Activated CD4-positive, alpha-beta memory T cell treated with anti-CD3 and anti-CD28 coated beads, Interleukin-2, amount 10 ng/mL, durations not matched to agents 7 days and 5 days (primary cell): ENCODE results near the gene WIF1. TPM values are rescaled to one million over a fixed set of nuclear protein-coding genes. Genes with fewer than 3 reads are reported as not detected.

Source experiments
- CTCF ChIA-PET: fragments of 350-600 bp; sonication (Branson Sonifier 250); formaldehyde crosslinking; loops from one replicate; lab custom pipeline; 2021; ENCODE audit warnings: antibody characterized with exemption, inconsistent platforms; lab: Charles Lee
- POLR2A ChIA-PET: fragments of 350-600 bp; sonication (Branson Sonifier 250); formaldehyde crosslinking; loops from one replicate; lab custom pipeline; 2021; ENCODE audit warnings: antibody characterized with exemption; lab: Charles Lee
- DNase-seq: peaks from one replicate; pipeline ENCODE4 v3.0.0-alpha.2; 2020
- H3K27ac Mint-ChIP-seq: one replicate; pipeline ENCODE4 v1.8.0; 2021; ENCODE audit warnings: mild to moderate bottlenecking, mixed read lengths
- H3K27me3 Mint-ChIP-seq: one replicate; pipeline ENCODE4 v1.8.0; 2021; ENCODE audit warnings: mixed read lengths
- H3K36me3 Mint-ChIP-seq: one replicate; pipeline ENCODE4 v1.8.0; 2021; ENCODE audit warnings: low read depth, mixed read lengths
- H3K4me1 Mint-ChIP-seq: one replicate; pipeline ENCODE4 v1.8.0; 2021; ENCODE audit warnings: mixed read lengths
- H3K4me3 Mint-ChIP-seq: one replicate; pipeline ENCODE4 v1.8.0; 2021; ENCODE audit warnings: mild to moderate bottlenecking, mixed read lengths
- H3K9me3 Mint-ChIP-seq: one replicate; pipeline ENCODE4 v1.8.0; 2021; ENCODE audit warnings: mixed read lengths
- total RNA-seq, 2 experiments: library from RNA; stranded (reverse); gene quantifications; one replicate each; pipeline ENCODE4 v1.2.3, GENCODE V29; 2021

The WIF1 gene
- total RNA-seq, 2 experiments from 2014 or later, result not detected

DNA sequence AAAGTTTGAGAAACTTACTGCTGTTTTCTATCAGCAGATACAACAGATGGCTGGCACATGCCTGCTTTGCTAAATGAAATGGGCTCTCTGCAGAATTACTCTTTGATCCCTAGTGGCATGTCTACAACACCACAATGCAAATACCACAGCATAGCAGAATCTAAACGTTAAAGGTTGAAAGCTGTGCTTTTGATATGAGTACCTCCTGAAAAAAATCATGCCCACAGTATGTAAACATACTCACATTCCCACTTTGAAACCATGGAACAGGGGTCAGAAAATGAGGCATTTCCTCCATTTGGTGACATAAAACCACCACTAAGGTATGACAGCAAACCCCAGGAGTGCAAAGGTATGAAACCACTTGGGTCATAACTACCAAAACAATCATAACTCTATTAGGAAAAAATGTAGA lies 7.5 kb downstream of the WIF1 start:
- DNase-seq, result no peak
- H3K9me3 Mint-ChIP-seq, result no peaks in the 10 kb centered on the region
- peaks cover 33% of the 10 kb centered on the region for H3K27me3 Mint-ChIP-seq
- ChIA-PET CTCF (no interaction called here), POLR2A (no interaction called here)
- H3K27ac Mint-ChIP-seq, result no peak overlapping the region
- H3K4me1 Mint-ChIP-seq, result no peaks in the 10 kb centered on the region
- H3K36me3 Mint-ChIP-seq, result no peaks in the 10 kb centered on the region
- H3K4me3 Mint-ChIP-seq, result no peak overlapping the region

- Mint-ChIP-seq H3K4me3 (no peak overlapping the region), H3K27ac (no peak overlapping the region), H3K27me3 (peaks cover 15% of the 10 kb centered on the region), H3K4me1 (no peaks in the 10 kb centered on the region), H3K36me3 (no peaks in the 10 kb centered on the region), H3K9me3 (no peaks in the 10 kb centered on the region)
- DNase-seq, result no peak
- ChIA-PET POLR2A (no interaction called here), CTCF (interaction anchor here (0.8 to 1.7 kb wide), 3 partner anchors 16 to 216 kb away, joined by 3 to 8 read pairs (median 3); no protein-coding TSS in a partner anchor)
These were observed 14.2 kb downstream of the WIF1 start for GRCh38 chr12:65106948-65107347.

DNA sequence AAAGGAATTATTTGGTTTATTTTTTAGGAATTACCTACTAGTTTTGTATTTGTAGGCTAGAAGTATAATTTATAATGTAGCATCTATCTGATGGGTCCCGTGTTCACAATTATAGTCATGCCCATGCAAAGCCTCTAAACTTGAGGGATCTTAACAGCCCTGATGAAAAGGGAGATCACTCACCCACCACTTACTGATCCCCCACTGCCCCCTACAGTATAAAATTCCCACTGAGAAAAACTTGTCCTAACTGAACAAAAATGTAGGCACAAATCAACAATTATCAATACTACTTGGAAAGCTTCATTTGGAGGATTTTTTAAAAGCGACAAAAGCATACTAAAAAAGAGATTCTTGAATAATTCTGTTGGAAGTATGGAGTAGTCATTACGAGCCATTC lies 21.0 kb downstream of the WIF1 start:
- H3K36me3 Mint-ChIP-seq, result no peaks in the 10 kb centered on the region
- H3K27me3 Mint-ChIP-seq, result peaks cover 40% of the 10 kb centered on the region
- H3K4me3 Mint-ChIP-seq, result no peak overlapping the region
- ChIA-PET CTCF (no interaction called here), POLR2A (no interaction called here)
- H3K27ac Mint-ChIP-seq, result no peak overlapping the region
- no peaks in the 10 kb centered on the region for H3K9me3 Mint-ChIP-seq
- no peaks in the 10 kb centered on the region for H3K4me1 Mint-ChIP-seq
- DNase-seq, result no peak

GRCh38 chr12:65099182-65099581 lies 21.9 kb downstream of the WIF1 start:
- Mint-ChIP-seq H3K4me3 (no peak overlapping the region), H3K36me3 (no peaks in the 10 kb centered on the region), H3K9me3 (no peaks in the 10 kb centered on the region), H3K27ac (no peak overlapping the region), H3K4me1 (no peaks in the 10 kb centered on the region), H3K27me3 (peaks cover 43% of the 10 kb centered on the region)
- ChIA-PET CTCF (no interaction called here), POLR2A (no interaction called here)
- no peak for DNase-seq

- POLR2A ChIA-PET, result no interaction called here
- Mint-ChIP-seq H3K27ac (no peak overlapping the region), H3K36me3 (no peaks in the 10 kb centered on the region), H3K27me3 (peaks cover 43% of the 10 kb centered on the region), H3K4me3 (no peak overlapping the region), H3K4me1 (no peaks in the 10 kb centered on the region), H3K9me3 (no peaks in the 10 kb centered on the region)
- no peak for DNase-seq
- CTCF ChIA-PET, result no interaction called here
These were observed 22.7 kb downstream of the WIF1 start for GRCh38 chr12:65098364-65098763.

GRCh38 chr12:65094722-65095121 lies 26.4 kb downstream of the WIF1 start:
- POLR2A ChIA-PET, result no interaction called here
- CTCF ChIA-PET, result no interaction called here
- Mint-ChIP-seq H3K36me3 (no peaks in the 10 kb centered on the region), H3K4me3 (no peak overlapping the region), H3K4me1 (no peaks in the 10 kb centered on the region), H3K27ac (no peak overlapping the region), H3K9me3 (no peaks in the 10 kb centered on the region), H3K27me3 (peaks cover 33% of the 10 kb centered on the region)
- no peak for DNase-seq

GRCh38 chr12:65093606-65094005 lies 27.5 kb downstream of the WIF1 start:
- Mint-ChIP-seq H3K9me3 (no peaks in the 10 kb centered on the region), H3K27me3 (peaks cover 24% of the 10 kb centered on the region), H3K4me3 (no peak overlapping the region), H3K4me1 (no peaks in the 10 kb centered on the region), H3K36me3 (no peaks in the 10 kb centered on the region), H3K27ac (no peak overlapping the region)
- CTCF ChIA-PET, result no interaction called here
- DNase-seq, result no peak
- POLR2A ChIA-PET, result no interaction called here

DNA sequence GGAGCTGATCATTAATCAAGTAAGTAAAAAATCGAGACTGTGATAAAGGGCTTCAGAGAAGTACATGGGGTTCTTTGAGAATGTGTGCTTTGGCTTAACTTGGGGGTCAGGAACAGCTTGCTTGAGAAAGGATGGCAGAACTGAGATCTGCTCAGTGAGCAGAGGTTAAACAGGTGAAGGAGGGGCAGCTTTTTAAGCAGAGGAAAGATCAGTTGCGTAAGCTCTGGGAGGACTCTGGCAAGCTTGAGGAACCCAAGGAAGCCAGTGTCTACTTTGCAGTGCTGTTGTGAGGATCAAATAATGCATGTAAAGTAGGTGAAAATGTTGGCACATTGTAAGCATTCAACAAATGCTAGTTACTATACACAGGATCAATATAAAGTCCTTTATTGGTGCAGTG lies 30.6 kb downstream of the WIF1 start:
- Mint-ChIP-seq H3K4me1 (no peaks in the 10 kb centered on the region), H3K9me3 (no peaks in the 10 kb centered on the region), H3K27ac (no peak overlapping the region), H3K36me3 (no peaks in the 10 kb centered on the region), H3K4me3 (no peak overlapping the region), H3K27me3 (peaks cover 11% of the 10 kb centered on the region)
- ChIA-PET CTCF (no interaction called here), POLR2A (no interaction called here)
- DNase-seq, result no peak

GRCh38 chr12:65086236-65086635 lies 34.9 kb downstream of the WIF1 start:
- H3K27me3 Mint-ChIP-seq, result peaks cover 30% of the 10 kb centered on the region
- POLR2A ChIA-PET, result no interaction called here
- DNase-seq, result no peak
- CTCF ChIA-PET, result no interaction called here
- H3K4me3 Mint-ChIP-seq, result no peak overlapping the region
- no peaks in the 10 kb centered on the region for H3K36me3 Mint-ChIP-seq
- H3K9me3 Mint-ChIP-seq, result no peaks in the 10 kb centered on the region
- H3K4me1 Mint-ChIP-seq, result no peaks in the 10 kb centered on the region
- H3K27ac Mint-ChIP-seq, result no peak overlapping the region

GRCh38 chr12:65084579-65084978 lies 36.5 kb downstream of the WIF1 start:
- POLR2A ChIA-PET, result no interaction called here

GRCh38 chr12:65083581-65083980 lies 37.5 kb downstream of the WIF1 start:
- POLR2A ChIA-PET, result no interaction called here
- DNase-seq, result no peak
- Mint-ChIP-seq H3K27me3 (peaks cover 33% of the 10 kb centered on the region), H3K4me3 (no peak overlapping the region), H3K9me3 (no peaks in the 10 kb centered on the region), H3K36me3 (no peaks in the 10 kb centered on the region), H3K4me1 (no peaks in the 10 kb centered on the region), H3K27ac (no peak overlapping the region)
- CTCF ChIA-PET, result no interaction called here

More at GRCh38 chr12:65084579-65084978, 36.5 kb downstream of the WIF1 start:
- no peak for DNase-seq
- H3K27me3 Mint-ChIP-seq, result peaks cover 33% of the 10 kb centered on the region
- no peaks in the 10 kb centered on the region for H3K4me1 Mint-ChIP-seq
- CTCF ChIA-PET, result no interaction called here
- no peak overlapping the region for H3K4me3 Mint-ChIP-seq
- no peaks in the 10 kb centered on the region for H3K9me3 Mint-ChIP-seq
- no peak overlapping the region for H3K27ac Mint-ChIP-seq
- no peaks in the 10 kb centered on the region for H3K36me3 Mint-ChIP-seq

GRCh38 chr12:65082406-65082805 lies 38.7 kb downstream of the WIF1 start:
- Mint-ChIP-seq H3K4me3 (no peak overlapping the region), H3K4me1 (no peaks in the 10 kb centered on the region), H3K36me3 (no peaks in the 10 kb centered on the region), H3K9me3 (no peaks in the 10 kb centered on the region), H3K27ac (no peak overlapping the region), H3K27me3 (peaks cover 36% of the 10 kb centered on the region)
- ChIA-PET POLR2A (no interaction called here), CTCF (no interaction called here)
- no peak for DNase-seq

DNA sequence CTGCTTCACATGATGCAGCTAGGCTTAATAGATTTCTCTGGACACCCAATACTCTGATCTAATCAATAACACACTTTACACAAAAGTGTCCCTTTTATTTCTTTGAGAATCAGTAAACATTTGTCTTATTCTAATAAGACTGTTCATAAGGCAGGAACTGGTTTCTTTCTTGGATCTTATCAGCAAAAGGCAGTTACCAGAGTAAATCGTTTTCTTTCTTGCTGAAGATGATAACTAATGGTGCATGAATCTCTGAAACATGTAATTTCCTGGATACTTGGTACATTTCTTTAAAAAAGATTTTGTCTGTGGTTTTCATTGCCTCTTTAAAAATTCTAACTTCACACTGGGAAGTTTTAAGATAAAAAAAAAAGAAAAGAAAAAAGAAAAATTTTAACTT lies 39.6 kb downstream of the WIF1 start:
- Mint-ChIP-seq H3K4me3 (no peak overlapping the region), H3K27ac (no peak overlapping the region), H3K27me3 (peaks cover 33% of the 10 kb centered on the region), H3K36me3 (no peaks in the 10 kb centered on the region), H3K9me3 (no peaks in the 10 kb centered on the region), H3K4me1 (no peaks in the 10 kb centered on the region)
- ChIA-PET CTCF (no interaction called here), POLR2A (no interaction called here)
- DNase-seq, result no peak

- Mint-ChIP-seq H3K27me3 (peaks cover 17% of the 10 kb centered on the region), H3K4me3 (no peak overlapping the region), H3K9me3 (no peaks in the 10 kb centered on the region), H3K4me1 (no peaks in the 10 kb centered on the region), H3K36me3 (no peaks in the 10 kb centered on the region), H3K27ac (no peak overlapping the region)
- no peak for DNase-seq
- ChIA-PET CTCF (no interaction called here), POLR2A (no interaction called here)
These were observed 46.2 kb downstream of the WIF1 start for GRCh38 chr12:65074932-65075331.
